GM21528 (cell line): ENCODE measurements around the gene SPRYD7.
"Not testable (repeated sequence)": the region's sequence is repeated elsewhere in the genome, so short reads cannot be mapped to it uniquely, and the experiment has no call there.

Experiments
- ATAC-seq: cut with Tn5 transposase; IDR thresholded peaks from one replicate; pipeline ENCODE4 v1.9.1; 2021; ENCODE audit warnings: mild to moderate bottlenecking, moderate library complexity; ENCODE audit not compliant: unreplicated experiment, low FRiP score

SPRYD7 gene

GRCh38 chr13:49935171-49936074, 717 bp downstream of the SPRYD7 start:
- ATAC-seq = peak; percentile 37

- ATAC-seq = no peak
Observed at GRCh38 chr13:49933511-49933910, 2.6 kb downstream of the SPRYD7 start.

GRCh38 chr13:49932868-49933267, 3.3 kb downstream of the SPRYD7 start:
- no peak for ATAC-seq

- no peak for ATAC-seq
Observed at GRCh38 chr13:49932066-49932465, 4.1 kb downstream of the SPRYD7 start.

GRCh38 chr13:49927755-49928154, 8.4 kb downstream of the SPRYD7 start:
- ATAC-seq = no peak

DNA sequence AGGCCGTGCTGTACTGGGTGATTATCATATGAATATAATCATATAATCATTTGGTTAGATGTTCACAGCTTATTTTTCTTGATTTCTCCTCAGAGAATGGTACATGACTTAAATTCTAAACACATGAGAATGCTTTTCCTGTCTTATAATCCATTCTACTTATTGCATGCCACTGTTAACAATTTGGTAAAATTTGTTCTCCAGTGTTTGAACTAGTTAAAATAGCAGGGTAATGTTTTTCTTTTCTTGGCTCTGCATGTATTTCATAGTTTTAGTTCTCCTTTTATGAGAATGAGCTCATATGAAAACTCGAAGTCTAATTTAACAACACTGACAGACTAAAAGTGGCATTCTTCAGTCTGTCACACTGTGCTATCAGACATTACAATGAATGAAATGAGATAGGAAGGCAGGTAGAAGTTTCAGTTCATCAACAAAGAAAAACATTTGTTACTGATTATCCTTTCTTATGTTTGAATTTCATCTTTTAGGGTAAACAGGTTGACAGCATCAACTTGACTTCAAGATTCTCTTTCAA, 10.2 kb downstream of the SPRYD7 start:
- no peak for ATAC-seq

DNA sequence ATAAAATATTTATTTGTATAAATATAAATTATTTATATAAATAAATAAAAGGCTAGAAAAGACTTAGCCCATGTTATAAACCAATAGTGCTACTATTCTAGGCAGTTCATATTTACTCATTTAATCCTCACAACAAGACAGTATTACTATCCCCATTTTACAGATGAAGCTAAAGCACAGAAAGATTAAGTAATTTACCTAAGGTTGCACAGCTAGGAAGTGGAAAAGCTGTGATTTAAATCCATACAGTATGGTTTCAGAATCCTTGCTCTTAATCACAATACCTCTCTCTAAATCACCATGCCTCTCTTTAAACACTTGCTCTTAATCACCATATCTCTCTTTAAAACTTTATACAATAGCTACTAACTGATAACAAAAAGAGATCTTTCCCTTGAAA, 13.8 kb downstream of the SPRYD7 start:
- no peak for ATAC-seq

- not testable (repeated sequence) for ATAC-seq
Observed at GRCh38 chr13:49920969-49921368, 15.2 kb downstream of the SPRYD7 start.

GRCh38 chr13:49918106-49918505, 18.0 kb downstream of the SPRYD7 start:
- ATAC-seq = not testable (repeated sequence)

DNA sequence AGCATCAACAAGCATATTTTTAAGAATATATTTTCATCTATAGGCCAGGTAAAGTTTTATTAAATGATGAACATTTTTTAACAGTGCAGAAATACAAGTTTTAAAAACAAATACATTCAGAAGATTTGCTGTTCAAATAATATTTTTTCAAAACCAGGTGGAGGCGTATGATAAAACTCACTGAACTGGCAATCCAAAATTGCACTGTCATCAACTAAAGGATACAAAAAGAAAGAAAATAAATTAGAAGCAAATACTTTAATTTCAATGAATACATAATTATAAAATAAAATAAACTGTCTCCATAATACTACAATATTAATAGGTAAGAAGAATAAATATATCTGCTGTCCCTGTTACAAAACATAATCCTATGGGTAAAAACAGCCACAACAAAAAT, 21.2 kb downstream of the SPRYD7 start:
- ATAC-seq = no peak

- no peak for ATAC-seq
Observed at GRCh38 chr13:49908637-49909036, 27.5 kb downstream of the SPRYD7 start.

GRCh38 chr13:49904729-49905456, 31.2 kb downstream of the SPRYD7 start:
- ATAC-seq = no peak

GRCh38 chr13:49898792-49899191, 37.3 kb downstream of the SPRYD7 start:
- no peak for ATAC-seq

- no peak for ATAC-seq
Observed at GRCh38 chr13:49897713-49898112, 38.4 kb downstream of the SPRYD7 start.

DNA sequence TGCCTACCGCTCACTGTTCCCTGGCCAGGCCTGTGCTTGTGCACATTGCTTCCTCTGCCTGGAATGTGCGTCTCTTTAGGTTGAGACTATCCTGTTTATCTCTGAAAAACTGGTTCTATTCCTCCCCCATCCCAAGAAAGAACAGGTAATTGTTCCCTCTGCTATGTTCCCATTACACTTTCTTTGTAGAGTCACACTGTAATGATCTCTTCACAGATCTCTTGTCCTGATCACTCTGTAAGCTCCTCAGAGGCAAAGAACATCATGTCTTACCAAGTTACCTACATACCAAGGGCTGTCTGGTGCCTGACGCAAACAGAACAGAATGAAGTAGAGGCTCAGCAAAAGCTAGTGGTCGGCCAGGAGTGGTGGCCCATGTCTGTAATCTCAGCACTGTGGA, 40.3 kb downstream of the SPRYD7 start:
- ATAC-seq = no peak

DNA sequence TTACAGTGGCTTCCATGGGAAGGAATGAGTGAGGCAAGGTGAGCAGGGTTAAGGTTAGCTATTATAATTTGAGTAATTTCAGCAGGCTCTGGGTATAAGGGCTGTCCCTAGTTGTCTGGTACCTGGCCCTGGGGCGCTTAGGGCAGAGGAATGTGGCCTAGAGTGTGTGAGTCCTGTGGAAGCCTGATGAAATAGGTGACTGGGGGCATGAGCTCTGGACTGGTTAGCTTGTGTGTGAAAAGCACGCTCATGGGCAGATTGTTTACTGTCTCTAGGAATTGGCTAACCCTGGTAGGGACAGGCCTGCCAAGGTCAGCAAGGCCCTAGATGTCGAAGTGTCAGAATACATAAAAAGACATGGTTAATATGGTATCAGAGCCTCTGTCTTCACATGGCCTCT, 42.5 kb downstream of the SPRYD7 start:
- ATAC-seq = no peak

GRCh38 chr13:49890376-49890775, 45.8 kb downstream of the SPRYD7 start:
- ATAC-seq = no peak

DNA sequence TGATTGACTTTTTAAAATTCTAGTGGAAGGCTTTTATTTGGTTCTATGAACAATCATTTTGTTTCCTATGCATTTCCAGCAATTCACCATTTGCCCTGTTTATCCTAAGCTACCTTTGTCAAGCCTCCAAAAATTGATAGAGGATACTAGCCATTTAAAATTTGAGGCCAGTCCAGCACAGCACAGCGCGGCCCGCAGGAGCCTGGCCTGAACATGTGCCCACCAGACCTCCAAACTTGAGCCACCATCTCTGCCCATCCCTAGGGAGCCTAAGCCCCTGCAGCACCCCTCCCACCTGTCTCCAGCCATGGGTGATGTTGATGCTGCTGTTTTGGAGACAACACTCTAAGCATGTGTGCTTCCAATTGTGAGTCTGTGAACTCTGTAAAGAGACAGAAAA, 57.5 kb downstream of the SPRYD7 start:
- no peak for ATAC-seq

- ATAC-seq = no peak
Observed at GRCh38 chr13:49877629-49878218, 58.4 kb downstream of the SPRYD7 start.

GRCh38 chr13:49874430-49874829, 61.7 kb downstream of the SPRYD7 start:
- no peak for ATAC-seq

GRCh38 chr13:49869519-49869918, 66.6 kb downstream of the SPRYD7 start:
- ATAC-seq = no peak
